GM19395 (cell line): ENCODE results near the gene LIMK2.
"Not testable (repeated sequence)": the region's sequence is repeated elsewhere in the genome, so short reads cannot be mapped to it uniquely, and the experiment has no call there.

Experiments used
- ATAC-seq: cut with Tn5 transposase; IDR thresholded peaks from one replicate; pipeline ENCODE4 v1.9.1; 2021; ENCODE audit warnings: mild to moderate bottlenecking, moderate library complexity; ENCODE audit not compliant: unreplicated experiment

The LIMK2 gene

GRCh38 chr22:31211862-31212730, at the start of gene LIMK2:
TSS of gene LIMK2 (plus strand) at chr22:31212298. CDS start at chr22:31212409, 111 bp downstream.
- ATAC-seq, result peak; percentile 81

- no peak for ATAC-seq
Measured at GRCh38 chr22:31170971-31171370, 41.1 kb upstream of the LIMK2 start.

DNA sequence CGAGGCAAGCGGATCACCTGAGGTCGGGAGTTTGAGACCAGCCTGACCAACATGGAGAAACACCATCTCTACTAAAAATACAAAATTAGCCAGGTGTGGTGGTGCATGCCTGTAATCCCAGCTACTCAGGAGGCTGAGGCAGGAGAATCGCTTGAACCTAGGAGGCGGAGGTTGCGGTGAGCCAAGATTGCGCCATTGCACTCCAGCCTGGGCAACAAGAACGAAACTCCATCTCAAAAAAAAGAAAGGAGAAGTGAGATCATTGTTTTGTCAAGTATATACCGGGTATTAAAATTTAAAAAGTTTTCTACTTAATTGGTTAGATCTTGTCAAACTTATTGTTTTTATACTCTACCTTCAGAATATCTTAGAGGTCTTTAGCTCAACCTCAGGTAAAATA, 40.4 kb upstream of the LIMK2 start:
- not testable (repeated sequence) for ATAC-seq

DNA sequence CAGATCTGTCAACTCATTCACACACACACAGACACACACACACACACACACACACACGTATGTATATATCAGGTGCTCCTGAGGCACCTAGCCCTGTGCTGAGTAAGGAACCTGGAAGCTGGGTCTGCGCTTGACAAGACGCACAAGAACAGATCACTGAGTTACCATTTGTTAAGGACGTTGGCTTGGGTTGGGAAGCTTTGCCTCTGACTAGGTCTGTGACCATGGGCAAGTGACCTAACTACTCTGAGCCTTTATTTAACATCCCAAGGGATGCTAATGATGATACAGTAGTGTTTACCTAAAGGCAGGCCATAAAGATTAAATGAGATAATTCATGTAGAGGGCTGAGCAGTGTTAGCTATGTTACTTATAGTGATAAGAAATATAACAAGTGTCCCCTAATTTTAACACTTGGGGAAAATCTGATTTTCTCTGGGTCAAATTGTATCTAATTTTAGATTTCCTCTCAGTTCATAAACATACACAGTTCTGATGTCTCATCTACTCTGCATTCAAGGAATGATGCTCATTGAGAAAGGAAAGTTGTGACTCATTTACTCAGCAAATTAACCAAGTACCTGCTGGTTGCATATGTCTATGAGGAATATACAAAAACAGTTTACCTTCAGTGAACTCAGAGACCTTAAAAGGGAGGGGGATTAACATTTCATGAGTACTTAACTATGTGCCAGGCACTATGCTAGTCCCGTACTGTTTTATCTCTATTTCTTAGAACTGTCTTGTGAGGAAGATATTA, 38.5 kb upstream of the LIMK2 start:
- ATAC-seq, result no peak

- no peak for ATAC-seq
Measured at GRCh38 chr22:31176923-31177322, 35.2 kb upstream of the LIMK2 start.

DNA sequence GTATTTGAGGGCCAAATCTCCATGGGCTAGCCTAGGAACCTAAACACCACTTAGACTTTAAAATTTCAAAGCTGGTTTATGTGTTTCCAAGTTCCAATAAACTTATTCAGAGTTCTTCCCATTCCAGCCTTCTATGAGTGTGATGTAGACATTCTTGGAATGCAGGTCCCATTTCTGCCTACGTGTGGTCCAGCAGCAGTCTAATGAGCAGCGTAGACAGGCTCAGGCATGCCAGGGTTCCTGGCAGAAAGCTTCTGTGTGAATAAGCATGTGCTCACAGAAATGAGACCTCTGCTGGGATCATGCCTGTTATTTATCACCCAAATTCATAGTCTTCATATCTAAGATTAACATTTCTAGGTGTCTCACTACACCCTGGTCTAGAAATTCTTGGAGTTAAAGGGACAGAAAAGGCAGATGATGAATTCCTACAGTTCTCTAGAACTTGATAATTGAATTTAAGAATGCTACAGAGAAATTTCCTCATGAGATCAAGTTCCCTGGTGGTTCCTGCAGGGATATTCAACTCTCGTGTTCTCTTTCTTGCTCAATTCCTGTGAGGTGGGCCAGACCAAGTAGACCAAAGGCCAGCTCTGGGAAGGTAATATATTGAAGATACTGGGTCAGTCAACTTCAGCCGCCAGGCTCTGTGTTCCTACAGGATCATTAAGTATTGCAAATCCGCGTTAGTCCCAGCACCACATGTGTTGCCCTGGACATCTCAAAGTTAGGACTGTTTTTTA, 34.5 kb upstream of the LIMK2 start:
- ATAC-seq, result no peak

DNA sequence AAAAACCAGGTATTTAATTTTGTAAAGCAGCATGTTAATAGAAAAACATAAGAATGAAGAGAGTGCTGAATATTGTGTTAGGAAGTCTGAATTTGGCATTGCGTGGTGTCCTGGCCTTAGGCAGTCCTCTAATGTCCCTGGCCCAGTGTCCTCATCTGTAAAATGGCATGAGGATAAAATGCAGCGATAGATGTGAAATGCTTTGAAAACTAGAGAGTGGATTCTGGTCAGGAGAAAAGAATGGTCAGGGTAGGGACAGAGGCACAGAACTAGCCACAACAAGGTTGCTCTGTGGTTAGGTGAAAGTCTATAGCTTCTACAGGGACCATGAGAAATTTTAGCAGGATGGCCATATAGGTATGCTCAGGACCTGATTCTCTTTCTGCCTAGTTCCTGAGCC, 33.2 kb upstream of the LIMK2 start:
- ATAC-seq, result no peak

- ATAC-seq, result no peak
Measured at GRCh38 chr22:31179345-31179744, 32.8 kb upstream of the LIMK2 start.

- ATAC-seq, result no peak
Measured at GRCh38 chr22:31184015-31184414, 28.1 kb upstream of the LIMK2 start.

GRCh38 chr22:31185056-31185455, 27.0 kb upstream of the LIMK2 start:
- no peak for ATAC-seq

GRCh38 chr22:31187627-31188026, 24.5 kb upstream of the LIMK2 start:
- no peak for ATAC-seq

GRCh38 chr22:31192513-31192912, 19.6 kb upstream of the LIMK2 start:
- ATAC-seq, result no peak

GRCh38 chr22:31193092-31193491, 19.0 kb upstream of the LIMK2 start:
- ATAC-seq, result no peak

GRCh38 chr22:31194681-31195080, 17.4 kb upstream of the LIMK2 start:
- not testable (repeated sequence) for ATAC-seq

DNA sequence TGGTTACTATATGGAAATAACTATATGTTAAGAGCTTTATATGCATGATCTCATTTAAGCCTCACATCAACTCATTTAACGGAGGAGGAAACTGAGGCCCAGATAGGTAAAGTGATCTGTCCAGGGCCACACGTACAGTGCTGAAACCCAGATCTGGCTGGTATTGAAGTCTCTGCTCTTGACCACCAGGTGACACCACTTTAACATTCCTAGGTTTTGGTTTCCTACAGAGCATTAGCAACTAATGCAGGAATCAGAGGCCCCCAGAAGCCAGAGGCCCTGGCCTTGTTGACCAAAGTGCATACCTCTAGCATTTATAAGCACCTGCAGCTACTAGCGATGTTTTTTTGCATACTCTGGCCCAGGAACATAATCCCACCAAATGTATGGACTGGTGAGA, 12.9 kb upstream of the LIMK2 start:
- ATAC-seq, result no peak

DNA sequence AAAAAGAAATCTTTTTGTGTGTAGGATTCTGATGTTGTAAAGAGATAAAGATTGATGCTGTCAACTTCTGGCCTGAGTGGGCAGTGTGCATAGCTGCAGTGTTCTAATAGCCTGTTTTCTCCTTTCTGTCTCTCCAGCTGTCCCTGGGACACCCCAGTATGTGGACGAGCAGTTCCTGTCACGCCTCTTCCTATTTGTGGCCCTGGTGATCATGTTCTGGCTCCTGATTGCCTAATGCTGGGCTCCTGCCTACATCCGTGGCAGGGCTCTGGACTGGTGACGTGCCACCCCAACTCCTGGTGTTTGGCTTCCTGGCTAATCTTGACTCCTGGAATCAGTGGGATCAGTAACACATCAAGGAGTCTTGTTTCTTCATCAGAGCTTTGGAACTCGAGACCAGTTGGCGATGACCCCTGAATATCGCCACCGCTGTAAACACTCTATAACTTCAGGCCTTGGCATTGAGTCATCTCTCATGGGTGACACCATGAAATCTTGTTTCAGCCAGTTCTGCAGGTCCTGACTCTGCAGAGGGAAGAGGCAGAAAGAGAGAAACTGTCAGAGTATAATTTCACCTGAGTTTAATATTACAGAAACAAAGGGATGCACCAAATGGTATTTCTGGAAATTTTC, 7.6 kb upstream of the LIMK2 start:
- ATAC-seq, result not testable (repeated sequence)

DNA sequence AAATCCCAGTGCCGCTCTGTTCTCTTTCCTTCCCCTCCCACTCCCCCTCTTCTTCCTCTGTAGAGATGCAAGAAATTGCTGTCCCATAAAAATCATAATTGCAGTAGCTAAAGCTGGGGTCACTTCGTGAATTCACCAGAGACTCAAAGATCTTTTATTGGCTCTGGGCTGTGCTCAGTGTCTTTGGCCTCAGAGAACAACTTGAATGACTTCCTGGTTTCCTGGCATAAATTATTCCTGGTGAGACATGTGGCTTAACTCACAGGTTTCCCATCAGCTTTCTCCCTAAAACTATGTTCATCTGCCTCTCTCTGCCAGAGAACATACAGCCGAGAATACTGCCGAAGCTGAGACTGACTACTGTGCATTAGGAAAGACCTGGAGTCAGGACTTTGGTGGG, 7.0 kb upstream of the LIMK2 start:
- ATAC-seq, result not testable (repeated sequence)

DNA sequence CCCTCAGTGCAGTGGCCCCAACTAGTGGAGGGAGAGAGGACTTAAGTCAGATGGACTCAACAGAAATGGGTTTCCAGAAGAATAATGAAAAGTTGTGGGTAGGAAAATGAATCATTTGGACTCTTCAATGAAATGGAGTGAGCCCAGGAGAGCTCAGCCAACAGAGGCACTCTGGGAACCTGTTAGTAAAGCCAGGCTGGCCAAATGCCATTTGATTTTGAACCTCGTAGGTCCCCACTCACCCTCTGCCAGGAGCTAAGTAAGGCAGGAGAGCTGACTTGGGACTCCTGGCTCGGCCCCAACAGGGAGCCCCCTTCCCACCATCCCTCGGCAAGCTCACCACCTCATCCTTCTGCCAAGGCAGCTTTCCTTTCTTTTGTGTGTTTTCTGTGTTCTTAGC, 5.6 kb upstream of the LIMK2 start:
- not testable (repeated sequence) for ATAC-seq

- ATAC-seq, result no peak
Measured at GRCh38 chr22:31206896-31207687, 5.0 kb upstream of the LIMK2 start.
